SU-DHL-6 (cell line): ENCODE data around the gene YY1.
A peak's percentile ranks its signal among the peaks of the same experiment; 100 is the strongest.

Experiments used
- H2AFZ ChIP-seq: fragments of 200-600 bp; sonication (generic); 2 replicates; pipeline ENCODE4 v1.6.1; 2014; ENCODE audit warnings: low read depth, mild to moderate bottlenecking, moderate library complexity, mixed read lengths, antibody characterized with exemption, low read length; ENCODE audit not compliant: severe bottlenecking
- H3F3A ChIP-seq: fragments of 200-600 bp; shearing (Covaris generic); 2 replicates; pipeline ENCODE4 v1.6.0; 2016; ENCODE audit warnings: antibody characterized with exemption, mild to moderate bottlenecking; ENCODE audit not compliant: insufficient read depth
- H3K27ac ChIP-seq: fragments of 200-600 bp; sonication (generic); 2 replicates; pipeline ENCODE4 v1.5.1; 2016; ENCODE audit warnings: low read depth, mild to moderate bottlenecking, low read length, moderate library complexity, mixed read lengths
- H3K27me3 ChIP-seq: fragments of 200-600 bp; sonication (generic), shearing (Covaris generic); 2 replicates; pipeline ENCODE4 v1.6.0; 2014; ENCODE audit warnings: mild to moderate bottlenecking, low read length
- H3K36me3 ChIP-seq: fragments of 200-600 bp; sonication (generic); 2 replicates; pipeline ENCODE4 v1.6.1; 2014; ENCODE audit warnings: mild to moderate bottlenecking, low read length, mixed read lengths
- H3K4me2 ChIP-seq: fragments of 300-600, 200-600 bp; shearing (Covaris generic), sonication (generic); 2 replicates; pipeline ENCODE4 v1.6.0; 2014; ENCODE audit warnings: low read length, low read depth, mild to moderate bottlenecking; ENCODE audit not compliant: poor library complexity, severe bottlenecking
- H3K4me3 ChIP-seq: fragments of 200-600 bp; sonication (generic); 2 replicates; pipeline ENCODE4 v1.5.1; 2014; ENCODE audit warnings: antibody characterized with exemption, low read length, mild to moderate bottlenecking, mixed read lengths; ENCODE audit not compliant: insufficient read depth, poor library complexity, severe bottlenecking
- H3K79me2 ChIP-seq: fragments of 200-600 bp; sonication (generic); 2 replicates; pipeline ENCODE4 v1.6.1; 2014; ENCODE audit warnings: mild to moderate bottlenecking, low read length, moderate library complexity; ENCODE audit not compliant: insufficient read depth
- H3K9ac ChIP-seq: fragments of 200-600 bp; sonication (generic); 2 replicates; pipeline ENCODE4 v1.7.0; 2014; ENCODE audit warnings: mild to moderate bottlenecking, low read length
- H3K9me2 ChIP-seq: fragments of 200-600 bp; sonication (generic); replicated peaks from 2 replicates; pipeline ENCODE4 v1.6.1; 2014; ENCODE audit warnings: low read length; ENCODE audit not compliant: insufficient read depth
- H3K9me3 ChIP-seq: fragments of 200-600 bp; sonication (generic); 2 replicates; pipeline ENCODE4 v1.6.1; 2014; ENCODE audit warnings: low read length, mixed read lengths; ENCODE audit not compliant: insufficient read depth
- H4K20me1 ChIP-seq: fragments of 200-600 bp; sonication (generic); 2 replicates; pipeline ENCODE4 v1.6.1; 2014; ENCODE audit warnings: low read depth, mild to moderate bottlenecking, antibody characterized with exemption, low read length, moderate library complexity, mixed read lengths
- EZH2phosphoT487 ChIP-seq: fragments of 200-600 bp; sonication (generic), shearing (Covaris generic); conservative IDR thresholded peaks from 2 replicates; pipeline ENCODE4 v1.6.1; 2018; ENCODE audit warnings: mild to moderate bottlenecking, antibody characterized with exemption, low read length, moderate library complexity, mixed read lengths
- TF ChIP-seq, protein P1 (sequence below): fragments of 200-600 bp; sonication (generic); IDR thresholded peaks from one replicate; pipeline ENCODE4 v1.5.1; 2017; ENCODE audit warnings: antibody characterized with exemption, mild to moderate bottlenecking, low read length, moderate library complexity; ENCODE audit not compliant: insufficient read depth, poor library complexity, severe bottlenecking

YY1 gene

DNA sequence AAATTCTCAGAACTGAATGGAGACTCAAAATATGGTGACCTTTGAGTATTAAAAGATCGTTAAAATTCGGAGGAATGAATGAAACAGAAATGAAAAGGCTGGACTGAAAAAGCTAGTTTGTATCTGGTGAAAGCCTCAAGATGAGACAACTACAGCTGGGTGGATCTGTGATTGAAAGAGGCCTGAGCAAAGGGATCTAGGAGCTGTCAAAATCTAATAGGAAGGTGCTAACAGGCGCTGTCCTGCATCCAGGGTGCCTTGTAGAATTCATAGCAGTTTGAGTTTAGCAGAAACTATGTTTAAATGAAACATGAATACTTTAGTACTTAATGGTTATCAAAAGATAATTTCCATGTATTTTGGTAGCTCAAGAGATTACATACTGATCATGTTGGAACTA is 2.3 kb downstream of the YY1 start:
- peak overlapping the region; percentile 88 for H3K4me3 ChIP-seq
- H3K4me2 ChIP-seq, result peak overlapping the region; percentile 97
- no peaks in the 10 kb centered on the region for H3K9me2 ChIP-seq
- H3K27ac ChIP-seq, result peak overlapping the region; percentile 78
- peaks cover 24% of the 10 kb centered on the region for H3F3A ChIP-seq
- peak overlapping the region; percentile 78 for H3K9ac ChIP-seq
- H3K79me2 ChIP-seq, result peaks cover 90% of the 10 kb centered on the region
- H4K20me1 ChIP-seq, result peaks cover 20% of the 10 kb centered on the region
- no peak overlapping the region for H2AFZ ChIP-seq
- no peaks in the 10 kb centered on the region for H3K27me3 ChIP-seq
- H3K36me3 ChIP-seq, result 0 out of 2 replicates have a peak, but pooled peaks cover 6% of the 10 kb centered on the region
- H3K9me3 ChIP-seq, result no peaks in the 10 kb centered on the region
- TF ChIP-seq, protein P1, sequence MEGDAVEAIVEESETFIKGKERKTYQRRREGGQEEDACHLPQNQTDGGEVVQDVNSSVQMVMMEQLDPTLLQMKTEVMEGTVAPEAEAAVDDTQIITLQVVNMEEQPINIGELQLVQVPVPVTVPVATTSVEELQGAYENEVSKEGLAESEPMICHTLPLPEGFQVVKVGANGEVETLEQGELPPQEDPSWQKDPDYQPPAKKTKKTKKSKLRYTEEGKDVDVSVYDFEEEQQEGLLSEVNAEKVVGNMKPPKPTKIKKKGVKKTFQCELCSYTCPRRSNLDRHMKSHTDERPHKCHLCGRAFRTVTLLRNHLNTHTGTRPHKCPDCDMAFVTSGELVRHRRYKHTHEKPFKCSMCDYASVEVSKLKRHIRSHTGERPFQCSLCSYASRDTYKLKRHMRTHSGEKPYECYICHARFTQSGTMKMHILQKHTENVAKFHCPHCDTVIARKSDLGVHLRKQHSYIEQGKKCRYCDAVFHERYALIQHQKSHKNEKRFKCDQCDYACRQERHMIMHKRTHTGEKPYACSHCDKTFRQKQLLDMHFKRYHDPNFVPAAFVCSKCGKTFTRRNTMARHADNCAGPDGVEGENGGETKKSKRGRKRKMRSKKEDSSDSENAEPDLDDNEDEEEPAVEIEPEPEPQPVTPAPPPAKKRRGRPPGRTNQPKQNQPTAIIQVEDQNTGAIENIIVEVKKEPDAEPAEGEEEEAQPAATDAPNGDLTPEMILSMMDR, result no peak
- TF ChIP-seq EZH2phosphoT487, result no peak

DNA sequence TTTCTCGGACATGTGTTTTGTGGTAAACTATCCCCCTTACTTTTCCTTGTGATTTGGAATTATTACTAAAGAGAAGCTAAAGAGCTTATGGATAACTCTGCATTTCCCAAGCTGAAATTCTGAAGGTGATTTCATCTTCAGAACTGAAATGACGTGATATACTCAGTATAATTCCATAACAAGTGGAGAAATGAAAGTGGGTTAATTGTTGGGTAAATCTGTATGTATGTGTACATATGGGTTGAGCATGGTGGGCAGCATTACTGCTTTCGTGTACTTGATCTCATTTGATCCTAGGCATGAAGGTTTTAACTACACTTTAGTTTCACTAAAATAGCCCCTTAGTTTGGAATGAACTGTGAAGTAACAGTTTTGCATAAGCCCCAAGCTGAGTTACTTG is 4.1 kb downstream of the YY1 start:
- peaks cover 90% of the 10 kb centered on the region for H3K79me2 ChIP-seq
- no peak for TF ChIP-seq EZH2phosphoT487
- TF ChIP-seq, protein P1, result no peak
- no peak overlapping the region for H2AFZ ChIP-seq
- H3K4me2 ChIP-seq, result peak overlapping the region; percentile 97
- H3K4me3 ChIP-seq, result peak overlapping the region; percentile 34
- H4K20me1 ChIP-seq, result peaks cover 13% of the 10 kb centered on the region
- H3K36me3 ChIP-seq, result 0 out of 2 replicates have a peak, but pooled peaks cover 6% of the 10 kb centered on the region
- H3K27me3 ChIP-seq, result no peaks in the 10 kb centered on the region
- H3K9me3 ChIP-seq, result no peaks in the 10 kb centered on the region
- peaks cover 31% of the 10 kb centered on the region for H3F3A ChIP-seq
- peak overlapping the region; percentile 28 for H3K9ac ChIP-seq
- no peaks in the 10 kb centered on the region for H3K9me2 ChIP-seq
- H3K27ac ChIP-seq, result peak overlapping the region; percentile 49

DNA sequence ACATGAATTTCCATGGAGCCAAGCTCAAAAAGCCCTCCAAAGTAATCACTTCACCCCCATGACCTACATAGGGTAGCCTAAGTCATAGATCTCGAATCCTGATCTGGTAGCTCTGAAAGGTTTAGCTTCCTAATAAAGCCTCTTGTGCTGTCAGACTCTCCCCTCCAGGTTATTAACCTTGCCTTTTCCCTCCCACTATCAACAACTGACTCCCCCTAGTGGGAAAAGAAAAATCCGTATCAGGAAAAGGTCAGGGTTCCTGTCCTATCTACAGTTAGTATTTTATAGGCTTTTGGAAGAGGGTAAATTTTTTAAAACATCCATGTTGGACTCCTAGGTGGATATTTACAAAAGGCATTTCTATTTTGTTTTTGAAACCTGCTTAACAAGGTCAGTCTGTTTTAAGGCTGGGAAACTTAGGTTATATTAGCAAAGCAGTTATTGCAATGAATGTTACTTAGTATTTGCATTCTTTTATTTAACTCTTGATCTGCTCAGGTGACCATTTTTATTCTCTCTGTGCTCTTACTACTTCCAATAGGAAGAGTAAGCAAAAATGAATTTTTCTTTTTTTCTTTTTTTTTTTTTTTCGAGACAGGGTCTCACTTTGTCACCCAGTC is 8.0 kb downstream of the YY1 start:
- Histone ChIP-seq H2AFZ (no peak overlapping the region), H3K27ac (peak overlapping the region; percentile 56; the same call in 1 of the 2 replicates), H3F3A (peaks cover 20% of the 10 kb centered on the region; the same call in 1 of the 2 replicates), H3K79me2 (peaks cover 100% of the 10 kb centered on the region), H3K4me3 (no peak overlapping the region), H4K20me1 (peaks cover 21% of the 10 kb centered on the region), H3K9ac (no peak overlapping the region), H3K36me3 (no peaks in the 10 kb centered on the region), H3K9me3 (no peaks in the 10 kb centered on the region), H3K9me2 (no peaks in the 10 kb centered on the region), H3K4me2 (peak overlapping the region; percentile 97), H3K27me3 (no peaks in the 10 kb centered on the region)
- no peak for TF ChIP-seq EZH2phosphoT487
- TF ChIP-seq, protein P1, result peak; percentile 59
